ENCODE measurements around the gene MAB21L2.

- TF ChIP-seq YY1 (IDR thresholded peaks at IDR 0.05; ENCODE audit: low read depth) (no peak), CHD2 (IDR thresholded peaks at IDR 0.05; ENCODE audit: low read length, partially characterized antibody) (no peak), POLR2AphosphoS5 (IDR thresholded peaks at IDR 0.05; ENCODE audit: low read depth, low read length) (no peak), SMC3 (IDR thresholded peaks at IDR 0.05; ENCODE audit: low read depth, low read length) (no peak), USF2 (IDR thresholded peaks at IDR 0.05; ENCODE audit: borderline replicate concordance, low read depth, low read length) (no peak), NRF1 (IDR thresholded peaks at IDR 0.05; ENCODE audit: low read depth, low read length) (no peak), NFIC (IDR thresholded peaks at IDR 0.05; ENCODE audit: borderline replicate concordance) (no peak), SIN3A (IDR thresholded peaks at IDR 0.05; ENCODE audit: borderline replicate concordance, low read depth, low read length) (no peak), EP300 (IDR thresholded peaks at IDR 0.05; ENCODE audit: borderline replicate concordance in 1 of 2, low read depth in 1 of 2, low read length in 1 of 2) (no peak)
- TF ChIP-seq, protein P1, sequence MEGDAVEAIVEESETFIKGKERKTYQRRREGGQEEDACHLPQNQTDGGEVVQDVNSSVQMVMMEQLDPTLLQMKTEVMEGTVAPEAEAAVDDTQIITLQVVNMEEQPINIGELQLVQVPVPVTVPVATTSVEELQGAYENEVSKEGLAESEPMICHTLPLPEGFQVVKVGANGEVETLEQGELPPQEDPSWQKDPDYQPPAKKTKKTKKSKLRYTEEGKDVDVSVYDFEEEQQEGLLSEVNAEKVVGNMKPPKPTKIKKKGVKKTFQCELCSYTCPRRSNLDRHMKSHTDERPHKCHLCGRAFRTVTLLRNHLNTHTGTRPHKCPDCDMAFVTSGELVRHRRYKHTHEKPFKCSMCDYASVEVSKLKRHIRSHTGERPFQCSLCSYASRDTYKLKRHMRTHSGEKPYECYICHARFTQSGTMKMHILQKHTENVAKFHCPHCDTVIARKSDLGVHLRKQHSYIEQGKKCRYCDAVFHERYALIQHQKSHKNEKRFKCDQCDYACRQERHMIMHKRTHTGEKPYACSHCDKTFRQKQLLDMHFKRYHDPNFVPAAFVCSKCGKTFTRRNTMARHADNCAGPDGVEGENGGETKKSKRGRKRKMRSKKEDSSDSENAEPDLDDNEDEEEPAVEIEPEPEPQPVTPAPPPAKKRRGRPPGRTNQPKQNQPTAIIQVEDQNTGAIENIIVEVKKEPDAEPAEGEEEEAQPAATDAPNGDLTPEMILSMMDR (IDR thresholded peaks at IDR 0.05): no peak
- TF ChIP-seq, protein P2, sequence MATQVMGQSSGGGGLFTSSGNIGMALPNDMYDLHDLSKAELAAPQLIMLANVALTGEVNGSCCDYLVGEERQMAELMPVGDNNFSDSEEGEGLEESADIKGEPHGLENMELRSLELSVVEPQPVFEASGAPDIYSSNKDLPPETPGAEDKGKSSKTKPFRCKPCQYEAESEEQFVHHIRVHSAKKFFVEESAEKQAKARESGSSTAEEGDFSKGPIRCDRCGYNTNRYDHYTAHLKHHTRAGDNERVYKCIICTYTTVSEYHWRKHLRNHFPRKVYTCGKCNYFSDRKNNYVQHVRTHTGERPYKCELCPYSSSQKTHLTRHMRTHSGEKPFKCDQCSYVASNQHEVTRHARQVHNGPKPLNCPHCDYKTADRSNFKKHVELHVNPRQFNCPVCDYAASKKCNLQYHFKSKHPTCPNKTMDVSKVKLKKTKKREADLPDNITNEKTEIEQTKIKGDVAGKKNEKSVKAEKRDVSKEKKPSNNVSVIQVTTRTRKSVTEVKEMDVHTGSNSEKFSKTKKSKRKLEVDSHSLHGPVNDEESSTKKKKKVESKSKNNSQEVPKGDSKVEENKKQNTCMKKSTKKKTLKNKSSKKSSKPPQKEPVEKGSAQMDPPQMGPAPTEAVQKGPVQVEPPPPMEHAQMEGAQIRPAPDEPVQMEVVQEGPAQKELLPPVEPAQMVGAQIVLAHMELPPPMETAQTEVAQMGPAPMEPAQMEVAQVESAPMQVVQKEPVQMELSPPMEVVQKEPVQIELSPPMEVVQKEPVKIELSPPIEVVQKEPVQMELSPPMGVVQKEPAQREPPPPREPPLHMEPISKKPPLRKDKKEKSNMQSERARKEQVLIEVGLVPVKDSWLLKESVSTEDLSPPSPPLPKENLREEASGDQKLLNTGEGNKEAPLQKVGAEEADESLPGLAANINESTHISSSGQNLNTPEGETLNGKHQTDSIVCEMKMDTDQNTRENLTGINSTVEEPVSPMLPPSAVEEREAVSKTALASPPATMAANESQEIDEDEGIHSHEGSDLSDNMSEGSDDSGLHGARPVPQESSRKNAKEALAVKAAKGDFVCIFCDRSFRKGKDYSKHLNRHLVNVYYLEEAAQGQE (IDR thresholded peaks at IDR 0.05; ENCODE audit: low read depth, low read length): no peak
Observed at GRCh38 chr4:150588316-150588715, 6.4 kb downstream of the MAB21L2 start.

Measured in SK-N-SH (cell line).